WERI-Rb-1 (cell line): ENCODE results near the gene CAGE1.
"Not testable (repeated sequence)": the region's sequence is repeated elsewhere in the genome, so short reads cannot be mapped to it uniquely, and the experiment has no call there.

Source experiments
- DNase-seq: peaks from one replicate; pipeline ENCODE4 v3.0.0-alpha.2; 2020
- H3K27ac ChIP-seq: fragments of 250-450 bp; sonication (Bioruptor Pico); 2 replicates; pipeline ENCODE4 v1.5.1; 2020; ENCODE audit warnings: mild to moderate bottlenecking, moderate library complexity
- H3K27me3 ChIP-seq: fragments of 250-450 bp; sonication (Bioruptor Pico); 2 replicates; pipeline ENCODE4 v1.5.1; 2021; ENCODE audit warnings: mild to moderate bottlenecking, low read depth, moderate library complexity; ENCODE audit not compliant: insufficient read depth, severe bottlenecking
- H3K36me3 ChIP-seq: fragments of 250-450 bp; sonication (Bioruptor Pico); 2 replicates; pipeline ENCODE4 v1.5.1; 2020; ENCODE audit warnings: mild to moderate bottlenecking, moderate library complexity
- H3K4me3 ChIP-seq: 2 replicates; pipeline ENCODE4 v1.5.1; 2011; ENCODE audit warnings: low read depth, mild to moderate bottlenecking, control low read depth, low read length
- H3K9me3 ChIP-seq: fragments of 250-450 bp; sonication (Bioruptor Pico); 2 replicates; pipeline ENCODE4 v1.5.1; 2021; ENCODE audit warnings: mild to moderate bottlenecking, moderate library complexity; ENCODE audit not compliant: severe bottlenecking
- CTCF ChIP-seq: IDR thresholded peaks from 2 replicates; pipeline ENCODE4 v1.5.1; 2011; ENCODE audit warnings: low read depth, mild to moderate bottlenecking, control low read depth, inconsistent platforms, low read length

The CAGE1 gene

GRCh38 chr6:7323074-7323473 lies 66.5 kb downstream of the CAGE1 start:
- DNase-seq = no peak
- peaks cover 10% of the 10 kb centered on the region for H3K9me3 ChIP-seq
- no peak for TF ChIP-seq CTCF
- no peak overlapping the region for H3K4me3 ChIP-seq
- H3K27me3 ChIP-seq = no peaks in the 10 kb centered on the region
- H3K27ac ChIP-seq = peak overlapping the region; percentile 19; the same call in 1 of the 2 replicates
- H3K36me3 ChIP-seq = no peaks in the 10 kb centered on the region

- not testable (repeated sequence) for H3K4me3 ChIP-seq, H3K9me3 ChIP-seq, H3K27me3 ChIP-seq, DNase-seq, H3K27ac ChIP-seq, H3K36me3 ChIP-seq
Measured at GRCh38 chr6:7321866-7322265, 67.7 kb downstream of the CAGE1 start.

- not testable (repeated sequence) for H3K36me3 ChIP-seq, H3K27me3 ChIP-seq, DNase-seq, H3K4me3 ChIP-seq, H3K9me3 ChIP-seq, H3K27ac ChIP-seq
Measured at GRCh38 chr6:7319406-7319805, 70.1 kb downstream of the CAGE1 start.

- H3K27ac ChIP-seq = no peak overlapping the region
- peaks cover 5% of the 10 kb centered on the region for H3K9me3 ChIP-seq
- no peak overlapping the region for H3K4me3 ChIP-seq
- H3K27me3 ChIP-seq = no peaks in the 10 kb centered on the region
- DNase-seq = no peak
- no peak for TF ChIP-seq CTCF
- H3K36me3 ChIP-seq = peaks cover 4% of the 10 kb centered on the region
Measured at GRCh38 chr6:7317538-7317937, 72.0 kb downstream of the CAGE1 start.

- Histone ChIP-seq H3K9me3 (peaks cover under 1% of the 10 kb centered on the region), H3K36me3 (peaks cover 6% of the 10 kb centered on the region), H3K27me3 (no peaks in the 10 kb centered on the region), H3K4me3 (no peak overlapping the region), H3K27ac (no peak overlapping the region)
- no peak for DNase-seq
- TF ChIP-seq CTCF = no peak
Measured at GRCh38 chr6:7316658-7317533, 72.6 kb downstream of the CAGE1 start.

- peaks cover 7% of the 10 kb centered on the region for H3K36me3 ChIP-seq
- no peaks in the 10 kb centered on the region for H3K27me3 ChIP-seq
- H3K9me3 ChIP-seq = no peaks in the 10 kb centered on the region
- DNase-seq = no peak
- no peak overlapping the region for H3K4me3 ChIP-seq
- TF ChIP-seq CTCF = no peak
- H3K27ac ChIP-seq = no peak overlapping the region
Measured at GRCh38 chr6:7315948-7316365, 73.6 kb downstream of the CAGE1 start.

- H3K27ac ChIP-seq, DNase-seq: not testable (repeated sequence)
- H3K36me3 ChIP-seq = peaks cover 13% of the 10 kb centered on the region
Measured at GRCh38 chr6:7315087-7315947, 74.2 kb downstream of the CAGE1 start.

More at GRCh38 chr6:7315087-7315947, 74.2 kb downstream of the CAGE1 start:
- not testable (repeated sequence) for H3K4me3 ChIP-seq, H3K27me3 ChIP-seq, H3K9me3 ChIP-seq
